ENCODE measurements around the gene NFIC. TPM values are rescaled to one million over a fixed set of nuclear protein-coding genes. Genes with fewer than 3 reads are reported as not detected.

Gene NFIC
- polyA plus RNA-seq, 1 donor from 2014 or later: 0.24 TPM

DNA sequence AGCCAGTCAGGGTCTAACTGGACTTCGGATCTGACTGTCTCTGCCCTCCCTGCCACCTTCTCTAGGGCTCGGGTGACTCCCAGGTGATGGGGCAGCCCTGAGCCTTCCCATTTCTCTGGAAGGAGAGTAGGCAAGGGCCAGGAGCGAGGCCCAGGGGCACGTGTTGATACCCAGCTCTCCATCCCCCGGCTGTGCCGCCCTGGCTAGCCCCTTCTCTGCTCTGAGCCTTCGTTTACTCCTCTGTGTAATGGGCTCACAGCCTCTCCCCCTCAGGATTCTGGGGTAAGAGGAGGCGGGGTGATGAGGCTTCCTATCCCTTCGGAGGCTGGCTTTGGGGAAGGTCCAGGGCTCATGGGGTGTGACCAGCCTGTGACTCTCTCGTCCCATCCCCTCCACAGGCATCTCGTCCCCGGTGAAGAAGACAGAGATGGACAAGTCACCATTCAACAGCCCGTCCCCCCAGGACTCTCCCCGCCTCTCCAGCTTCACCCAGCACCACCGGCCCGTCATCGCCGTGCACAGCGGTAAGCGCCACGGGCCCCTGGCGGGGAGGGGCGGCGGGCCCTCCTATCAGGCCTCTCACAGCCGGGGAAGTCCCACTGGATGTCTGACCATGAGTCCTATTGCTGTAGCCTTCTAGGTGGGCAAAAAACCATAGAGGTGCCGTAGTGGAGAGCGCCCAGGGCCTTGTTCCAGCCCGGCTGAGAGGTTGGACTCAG, 82.4 kb downstream of the NFIC start:
- Histone ChIP-seq H3K27me3 (ENCODE audit: insufficient read depth, low read depth, low read length) (no peaks in the 10 kb centered on the region), H3K9me2 (ENCODE audit: insufficient read depth, low read length) (no peaks in the 10 kb centered on the region), H3K9ac (ENCODE audit: low read length) (no peak overlapping the region), H3F3A (ENCODE audit: insufficient read depth, low read length, poor library complexity, severe bottlenecking) (no peaks in the 10 kb centered on the region), H2AFZ (ENCODE audit: low read depth, low read length) (no peak overlapping the region), H4K20me1 (ENCODE audit: insufficient read depth) (no peaks in the 10 kb centered on the region), H3K4me2 (ENCODE audit: low read length) (no peak overlapping the region), H3K4me3 (ENCODE audit: low read length) (no peak overlapping the region), H3K27ac (ENCODE audit: low read length) (no peak overlapping the region), H3K9me3 (ENCODE audit: low read length) (no peaks in the 10 kb centered on the region), H3K79me2 (replicated peaks; ENCODE audit: insufficient read depth, low read length) (no peaks in the 10 kb centered on the region), H3K36me3 (ENCODE audit: insufficient read depth, low read length) (no peaks in the 10 kb centered on the region)
- TF ChIP-seq EZH2 (IDR thresholded peaks at IDR 0.05; ENCODE audit: borderline replicate concordance, insufficient read depth, low read length, poor library complexity, severe bottlenecking) (no peak), MXI1 (conservative IDR thresholded peaks at IDR 0.05; ENCODE audit: poor library complexity, severe bottlenecking) (no peak), TAF1 (IDR thresholded peaks at IDR 0.05; ENCODE audit: low read depth) (no peak), SMC3 (conservative IDR thresholded peaks at IDR 0.05; ENCODE audit: poor library complexity) (no peak), EP300 (conservative IDR thresholded peaks at IDR 0.05; ENCODE audit: poor library complexity, severe bottlenecking) (no peak), POLR2AphosphoS5 (IDR thresholded peaks at IDR 0.05) (no peak), RAD21 (conservative IDR thresholded peaks at IDR 0.05) (no peak)
- TF ChIP-seq, protein P1, sequence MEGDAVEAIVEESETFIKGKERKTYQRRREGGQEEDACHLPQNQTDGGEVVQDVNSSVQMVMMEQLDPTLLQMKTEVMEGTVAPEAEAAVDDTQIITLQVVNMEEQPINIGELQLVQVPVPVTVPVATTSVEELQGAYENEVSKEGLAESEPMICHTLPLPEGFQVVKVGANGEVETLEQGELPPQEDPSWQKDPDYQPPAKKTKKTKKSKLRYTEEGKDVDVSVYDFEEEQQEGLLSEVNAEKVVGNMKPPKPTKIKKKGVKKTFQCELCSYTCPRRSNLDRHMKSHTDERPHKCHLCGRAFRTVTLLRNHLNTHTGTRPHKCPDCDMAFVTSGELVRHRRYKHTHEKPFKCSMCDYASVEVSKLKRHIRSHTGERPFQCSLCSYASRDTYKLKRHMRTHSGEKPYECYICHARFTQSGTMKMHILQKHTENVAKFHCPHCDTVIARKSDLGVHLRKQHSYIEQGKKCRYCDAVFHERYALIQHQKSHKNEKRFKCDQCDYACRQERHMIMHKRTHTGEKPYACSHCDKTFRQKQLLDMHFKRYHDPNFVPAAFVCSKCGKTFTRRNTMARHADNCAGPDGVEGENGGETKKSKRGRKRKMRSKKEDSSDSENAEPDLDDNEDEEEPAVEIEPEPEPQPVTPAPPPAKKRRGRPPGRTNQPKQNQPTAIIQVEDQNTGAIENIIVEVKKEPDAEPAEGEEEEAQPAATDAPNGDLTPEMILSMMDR (IDR thresholded peaks at IDR 0.05; ENCODE audit: poor library complexity, severe bottlenecking): no peak
- TF ChIP-seq, protein P2, sequence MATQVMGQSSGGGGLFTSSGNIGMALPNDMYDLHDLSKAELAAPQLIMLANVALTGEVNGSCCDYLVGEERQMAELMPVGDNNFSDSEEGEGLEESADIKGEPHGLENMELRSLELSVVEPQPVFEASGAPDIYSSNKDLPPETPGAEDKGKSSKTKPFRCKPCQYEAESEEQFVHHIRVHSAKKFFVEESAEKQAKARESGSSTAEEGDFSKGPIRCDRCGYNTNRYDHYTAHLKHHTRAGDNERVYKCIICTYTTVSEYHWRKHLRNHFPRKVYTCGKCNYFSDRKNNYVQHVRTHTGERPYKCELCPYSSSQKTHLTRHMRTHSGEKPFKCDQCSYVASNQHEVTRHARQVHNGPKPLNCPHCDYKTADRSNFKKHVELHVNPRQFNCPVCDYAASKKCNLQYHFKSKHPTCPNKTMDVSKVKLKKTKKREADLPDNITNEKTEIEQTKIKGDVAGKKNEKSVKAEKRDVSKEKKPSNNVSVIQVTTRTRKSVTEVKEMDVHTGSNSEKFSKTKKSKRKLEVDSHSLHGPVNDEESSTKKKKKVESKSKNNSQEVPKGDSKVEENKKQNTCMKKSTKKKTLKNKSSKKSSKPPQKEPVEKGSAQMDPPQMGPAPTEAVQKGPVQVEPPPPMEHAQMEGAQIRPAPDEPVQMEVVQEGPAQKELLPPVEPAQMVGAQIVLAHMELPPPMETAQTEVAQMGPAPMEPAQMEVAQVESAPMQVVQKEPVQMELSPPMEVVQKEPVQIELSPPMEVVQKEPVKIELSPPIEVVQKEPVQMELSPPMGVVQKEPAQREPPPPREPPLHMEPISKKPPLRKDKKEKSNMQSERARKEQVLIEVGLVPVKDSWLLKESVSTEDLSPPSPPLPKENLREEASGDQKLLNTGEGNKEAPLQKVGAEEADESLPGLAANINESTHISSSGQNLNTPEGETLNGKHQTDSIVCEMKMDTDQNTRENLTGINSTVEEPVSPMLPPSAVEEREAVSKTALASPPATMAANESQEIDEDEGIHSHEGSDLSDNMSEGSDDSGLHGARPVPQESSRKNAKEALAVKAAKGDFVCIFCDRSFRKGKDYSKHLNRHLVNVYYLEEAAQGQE (IDR thresholded peaks at IDR 0.05; ENCODE audit: borderline replicate concordance): no peak

DNA sequence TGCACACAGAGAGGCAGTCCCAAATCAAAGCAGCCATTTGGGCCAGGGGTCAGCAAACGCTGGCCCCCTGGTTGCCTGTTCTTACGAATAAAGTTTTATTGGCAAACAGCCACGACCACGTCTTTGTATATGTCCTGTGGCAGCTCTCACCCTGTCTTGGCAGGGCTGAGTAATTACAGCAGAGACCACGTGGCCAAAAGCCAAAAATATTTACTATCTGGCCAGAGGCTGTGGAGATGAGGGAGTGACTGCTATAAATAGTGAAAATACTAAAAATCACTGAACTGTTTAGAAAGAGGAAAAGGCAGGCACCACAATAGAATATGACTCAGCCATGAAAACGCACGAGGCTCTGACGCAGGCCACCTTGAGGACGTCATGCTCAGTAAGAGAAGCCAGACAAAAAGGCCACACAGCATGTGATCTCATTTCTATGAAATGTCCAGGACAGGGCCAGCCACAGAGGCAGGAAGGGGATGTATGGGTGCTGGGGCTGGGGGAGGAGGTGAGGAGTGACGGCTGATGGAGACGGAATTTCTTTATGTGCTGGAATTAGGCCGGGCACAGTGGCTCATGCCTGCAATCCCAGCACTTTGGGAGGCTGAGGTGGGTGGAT, 84.5 kb downstream of the NFIC start:
- Histone ChIP-seq H3K4me2 (ENCODE audit: low read length) (no peak overlapping the region), H3K79me2 (replicated peaks; ENCODE audit: insufficient read depth, low read length) (no peaks in the 10 kb centered on the region), H3K36me3 (ENCODE audit: insufficient read depth, low read length) (no peaks in the 10 kb centered on the region)

More for the DNA sequence above, 84.5 kb downstream of the NFIC start:
- no peak overlapping the region for H3K9ac ChIP-seq (ENCODE audit: low read length)
- H3K27ac ChIP-seq (ENCODE audit: low read length): no peak overlapping the region
- no peaks in the 10 kb centered on the region for H3K9me3 ChIP-seq (ENCODE audit: low read length)
- H3F3A ChIP-seq (ENCODE audit: insufficient read depth, low read length, poor library complexity, severe bottlenecking): no peaks in the 10 kb centered on the region
- H3K27me3 ChIP-seq (ENCODE audit: insufficient read depth, low read depth, low read length): no peaks in the 10 kb centered on the region
- H3K9me2 ChIP-seq (ENCODE audit: insufficient read depth, low read length): no peaks in the 10 kb centered on the region
- TF ChIP-seq, protein P2 (IDR thresholded peaks at IDR 0.05; ENCODE audit: borderline replicate concordance): no peak
- TF ChIP-seq EP300 (conservative IDR thresholded peaks at IDR 0.05; ENCODE audit: poor library complexity, severe bottlenecking): no peak
- no peak for TF ChIP-seq TAF1 (IDR thresholded peaks at IDR 0.05; ENCODE audit: low read depth)
- TF ChIP-seq RAD21 (conservative IDR thresholded peaks at IDR 0.05): no peak
- no peak for TF ChIP-seq MXI1 (conservative IDR thresholded peaks at IDR 0.05; ENCODE audit: poor library complexity, severe bottlenecking)
- TF ChIP-seq POLR2AphosphoS5 (IDR thresholded peaks at IDR 0.05): no peak
- no peak for TF ChIP-seq EZH2 (IDR thresholded peaks at IDR 0.05; ENCODE audit: borderline replicate concordance, insufficient read depth, low read length, poor library complexity, severe bottlenecking)
- TF ChIP-seq, protein P1 (IDR thresholded peaks at IDR 0.05; ENCODE audit: poor library complexity, severe bottlenecking): no peak
- no peak for TF ChIP-seq SMC3 (conservative IDR thresholded peaks at IDR 0.05; ENCODE audit: poor library complexity)
- H3K4me3 ChIP-seq (ENCODE audit: low read length): no peak overlapping the region
- no peaks in the 10 kb centered on the region for H4K20me1 ChIP-seq (ENCODE audit: insufficient read depth)
- H2AFZ ChIP-seq (ENCODE audit: low read depth, low read length): no peak overlapping the region
